Measurements from ENCODE around the gene ZNRF3. TPM values are rescaled to one million over a fixed set of nuclear protein-coding genes. Genes with fewer than 3 reads are reported as not detected.

The ZNRF3 gene
- total RNA-seq, 3 donors from 2014 or later, result 5.5 to 10.6 (median 5.8) TPM

- H3K36me3 ChIP-seq (ENCODE audit: low read depth), result no peaks in the 10 kb centered on the region
- H3K4me1 ChIP-seq (ENCODE audit: low read depth), result no peaks in the 10 kb centered on the region
- no peak for TF ChIP-seq CTCF (IDR thresholded peaks at IDR 0.05)
- H3K4me3 ChIP-seq, result no peak overlapping the region
- ATAC-seq, result no peak
- no peak for DNase-seq
- intact Hi-C loops (cut with DNase I, micrococcal nuclease), result no loop called here
- no peaks in the 10 kb centered on the region for H3K9me3 ChIP-seq
Observed at GRCh38 chr22:28953403-28953802, 70.0 kb downstream of the ZNRF3 start.

GRCh38 chr22:28953976-28954880 is 70.9 kb downstream of the ZNRF3 start:
- Histone ChIP-seq H3K9me3 (no peaks in the 10 kb centered on the region), H3K4me3 (no peak overlapping the region), H3K4me1 (ENCODE audit: low read depth) (no peaks in the 10 kb centered on the region), H3K36me3 (ENCODE audit: low read depth) (no peaks in the 10 kb centered on the region)
- intact Hi-C loops (cut with DNase I, micrococcal nuclease), result no loop called here
- ATAC-seq (no peak), DNase-seq (no peak)
- no peak for TF ChIP-seq CTCF (IDR thresholded peaks at IDR 0.05)

- Histone ChIP-seq H3K4me3 (no peak overlapping the region), H3K36me3 (ENCODE audit: low read depth) (no peaks in the 10 kb centered on the region), H3K9me3 (no peaks in the 10 kb centered on the region), H3K4me1 (ENCODE audit: low read depth) (no peaks in the 10 kb centered on the region)
- no peak for TF ChIP-seq CTCF (IDR thresholded peaks at IDR 0.05)
- intact Hi-C loops (cut with DNase I, micrococcal nuclease), result no loop called here
- DNase-seq (peak in 1 of 3 donors; percentile 27), ATAC-seq (peak; percentile 29)
Observed at GRCh38 chr22:28955817-28956216, 72.4 kb downstream of the ZNRF3 start.

GRCh38 chr22:28956506-28956905 is 73.1 kb downstream of the ZNRF3 start:
- ATAC-seq (no peak), DNase-seq (no peak)
- Histone ChIP-seq H3K4me3 (no peak overlapping the region), H3K36me3 (ENCODE audit: low read depth) (no peaks in the 10 kb centered on the region), H3K9me3 (no peaks in the 10 kb centered on the region), H3K4me1 (ENCODE audit: low read depth) (no peaks in the 10 kb centered on the region)
- TF ChIP-seq CTCF (IDR thresholded peaks at IDR 0.05), result no peak
- intact Hi-C loops (cut with DNase I, micrococcal nuclease), result no loop called here

- intact Hi-C loops (cut with DNase I, micrococcal nuclease), result no loop called here
- TF ChIP-seq CTCF (IDR thresholded peaks at IDR 0.05), result no peak
- Histone ChIP-seq H3K9me3 (no peaks in the 10 kb centered on the region), H3K4me3 (no peak overlapping the region), H3K4me1 (ENCODE audit: low read depth) (no peaks in the 10 kb centered on the region), H3K36me3 (ENCODE audit: low read depth) (no peaks in the 10 kb centered on the region)
- peak; percentile 14 for ATAC-seq
- no peak for DNase-seq
Observed at GRCh38 chr22:28958611-28959010, 75.2 kb downstream of the ZNRF3 start.

Data from mucosa of descending colon (tissue), 3 donors.